ENCODE data around the gene MAN1C1. TPM values are rescaled to one million over a fixed set of nuclear protein-coding genes. Genes with fewer than 3 reads are reported as not detected.
"Not testable (repeated sequence)": the region's sequence is repeated elsewhere in the genome, so short reads cannot be mapped to it uniquely, and the experiment has no call there.

Gene MAN1C1
- polyA plus RNA-seq, 3 donors, result 14.8 to 16.0 (median 15.2) TPM

DNA sequence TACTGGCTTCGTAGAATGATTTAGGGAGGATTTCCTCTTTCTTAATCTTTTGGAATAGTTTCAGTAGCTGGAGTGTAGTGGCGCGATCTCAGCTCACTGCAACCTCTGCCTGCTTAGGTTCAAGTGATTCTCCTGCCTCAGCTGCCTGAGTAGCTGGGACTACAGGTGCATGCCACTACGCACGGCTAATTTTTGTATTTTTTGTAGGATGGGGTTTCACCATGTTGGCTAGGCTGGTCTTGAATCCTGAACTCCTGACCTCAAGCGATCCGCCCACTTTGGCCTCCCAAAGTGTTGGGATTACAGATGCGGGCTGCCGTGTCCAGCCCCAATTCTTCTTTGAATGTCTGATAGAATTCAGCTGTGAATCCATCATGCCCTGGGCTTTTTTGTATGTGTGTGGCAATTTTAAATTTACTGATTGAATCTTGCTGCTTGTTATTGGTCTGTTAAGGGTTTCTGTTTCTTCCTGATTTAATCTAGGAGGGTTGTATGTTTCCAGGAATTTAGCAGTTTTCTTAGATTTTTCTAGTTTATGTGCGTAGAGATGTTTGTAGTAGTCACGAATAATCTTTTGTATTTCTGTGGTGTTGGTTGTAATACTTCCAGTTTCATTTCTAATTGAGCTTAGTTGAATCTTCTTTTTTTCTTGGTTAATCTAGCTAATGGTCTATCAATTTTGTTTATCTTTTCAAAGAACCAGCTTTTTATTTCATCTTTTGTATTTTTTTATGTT is 15.3 kb downstream of the MAN1C1 start:
- no peak for DNase-seq (ENCODE audit: low read depth in 3 of 3, low spot score in 2 of 3)

- no peak for DNase-seq (ENCODE audit: low read depth in 3 of 3, low spot score in 2 of 3)
These were observed 17.5 kb downstream of the MAN1C1 start for GRCh38 chr1:25634066-25634465.

DNA sequence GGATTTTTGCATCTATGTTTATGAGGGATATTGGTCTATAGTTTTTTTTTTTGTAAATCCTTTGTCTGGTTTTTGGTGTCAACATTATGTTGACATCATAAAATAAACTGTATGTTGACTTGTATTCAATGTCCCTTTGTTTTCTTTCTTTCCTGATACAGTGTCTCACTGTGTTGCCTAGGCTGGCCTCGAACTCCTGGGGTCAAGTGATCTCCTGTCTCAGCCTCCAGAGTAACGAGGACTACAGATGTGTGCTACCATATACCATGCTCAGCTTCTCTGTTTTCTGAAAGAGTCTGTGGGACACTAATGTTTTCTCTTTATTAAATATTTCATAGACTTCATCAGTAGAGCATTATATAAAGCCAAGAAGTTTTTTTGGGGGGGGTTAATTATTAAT is 18.3 kb downstream of the MAN1C1 start:
- DNase-seq (ENCODE audit: low read depth in 3 of 3, low spot score in 2 of 3), result no peak

DNA sequence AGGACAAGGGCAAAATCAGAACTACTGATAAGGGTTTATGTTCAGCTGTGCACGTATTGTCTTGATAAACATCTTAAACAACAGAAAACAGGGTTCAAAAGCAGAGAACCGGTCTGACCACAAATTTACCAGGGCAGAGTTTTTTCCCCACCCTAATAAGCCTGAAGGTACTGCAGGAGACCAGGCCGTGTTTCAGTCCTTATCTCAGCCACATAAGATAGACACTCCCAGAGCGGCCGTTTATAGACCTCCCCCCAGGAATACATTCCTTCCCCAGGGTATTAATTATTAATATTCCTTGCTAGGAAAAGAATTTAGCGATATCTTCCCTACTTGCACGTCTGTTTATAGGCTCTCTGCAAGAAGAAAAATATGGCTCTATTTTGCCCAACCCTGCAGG is 19.6 kb downstream of the MAN1C1 start:
- DNase-seq (ENCODE audit: low read depth in 3 of 3, low spot score in 2 of 3), result not testable (repeated sequence)

- DNase-seq (ENCODE audit: low read depth in 3 of 3, low spot score in 2 of 3), result no peak
These were observed 24.2 kb downstream of the MAN1C1 start for GRCh38 chr1:25640646-25641328.

DNA sequence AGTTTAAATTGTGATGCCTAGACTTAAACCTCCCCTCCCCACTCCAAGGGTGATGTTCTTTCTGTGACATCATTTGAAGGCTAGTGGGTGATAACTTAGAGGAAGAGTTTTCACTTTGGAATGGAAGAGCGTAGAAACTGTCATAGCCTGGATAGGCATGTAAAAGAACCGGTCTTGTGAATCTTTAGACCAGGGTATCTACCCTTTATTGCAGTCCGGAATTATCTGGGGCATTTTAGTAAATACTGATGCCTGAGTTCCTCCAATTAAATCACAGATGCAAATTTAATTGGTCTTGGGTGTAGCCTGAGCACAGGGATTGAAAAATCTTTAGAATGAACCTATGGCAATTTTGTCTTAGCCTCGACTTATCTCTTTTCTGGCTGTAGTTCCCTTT is 24.7 kb downstream of the MAN1C1 start:
- no peak for DNase-seq (ENCODE audit: low read depth in 3 of 3, low spot score in 2 of 3)

DNA sequence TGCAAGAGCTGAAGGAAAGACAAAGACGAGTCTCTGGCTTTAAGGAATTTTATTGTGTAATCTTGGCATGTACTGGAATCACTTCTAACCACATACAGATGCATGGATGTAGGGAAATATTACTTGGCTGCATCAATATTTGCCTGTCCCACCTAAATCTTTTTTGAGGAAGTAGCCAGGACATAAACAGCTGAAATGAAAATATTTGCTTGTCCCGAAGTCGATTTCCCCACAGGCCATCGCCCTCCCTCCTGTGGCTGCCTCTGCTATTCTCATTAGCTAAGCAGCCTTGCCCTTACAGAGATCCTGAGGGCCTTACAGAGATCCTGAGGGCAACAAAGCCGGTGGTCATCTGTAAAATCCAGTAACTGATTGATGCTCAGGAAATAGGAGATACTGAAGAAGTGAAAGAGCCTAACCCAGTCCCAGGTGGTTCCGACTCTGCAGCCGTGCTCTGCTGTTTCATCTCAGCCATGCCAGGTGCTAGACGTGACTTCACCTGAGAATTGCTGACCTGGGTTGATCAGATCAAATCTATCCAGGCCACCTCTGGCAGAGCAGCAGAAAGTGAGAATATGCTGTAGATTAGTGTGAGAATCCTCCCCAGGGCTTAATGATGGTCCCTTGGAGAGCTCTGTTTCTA is 25.5 kb downstream of the MAN1C1 start:
- no peak for DNase-seq (ENCODE audit: low read depth in 3 of 3, low spot score in 2 of 3)

DNA sequence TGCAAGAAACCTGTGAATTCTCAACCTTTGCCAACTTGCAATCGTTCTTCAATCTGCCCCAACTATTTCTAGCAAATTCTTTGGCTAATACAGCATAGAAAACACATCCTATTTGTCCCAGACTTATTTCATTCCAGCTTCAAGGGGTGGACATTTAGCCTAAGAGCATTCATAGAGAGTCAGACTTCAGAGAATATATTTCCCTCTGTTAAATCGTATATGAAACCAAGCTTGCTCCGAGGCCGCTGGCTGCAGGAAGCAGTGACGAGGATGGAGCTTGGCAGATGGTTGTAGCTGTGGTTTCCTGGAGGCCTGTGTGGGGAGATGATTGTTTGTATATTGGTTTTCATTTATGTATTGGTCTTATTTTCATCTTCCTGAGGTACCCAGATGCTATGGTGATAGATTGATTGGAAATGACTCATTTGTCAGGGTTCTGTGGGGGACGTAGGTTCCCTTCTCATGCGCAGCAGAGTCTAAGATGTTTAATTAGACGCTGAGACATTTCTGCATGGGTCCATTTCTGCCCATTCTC is 26.1 kb downstream of the MAN1C1 start:
- DNase-seq (ENCODE audit: low read depth in 3 of 3, low spot score in 2 of 3), result no peak

DNA sequence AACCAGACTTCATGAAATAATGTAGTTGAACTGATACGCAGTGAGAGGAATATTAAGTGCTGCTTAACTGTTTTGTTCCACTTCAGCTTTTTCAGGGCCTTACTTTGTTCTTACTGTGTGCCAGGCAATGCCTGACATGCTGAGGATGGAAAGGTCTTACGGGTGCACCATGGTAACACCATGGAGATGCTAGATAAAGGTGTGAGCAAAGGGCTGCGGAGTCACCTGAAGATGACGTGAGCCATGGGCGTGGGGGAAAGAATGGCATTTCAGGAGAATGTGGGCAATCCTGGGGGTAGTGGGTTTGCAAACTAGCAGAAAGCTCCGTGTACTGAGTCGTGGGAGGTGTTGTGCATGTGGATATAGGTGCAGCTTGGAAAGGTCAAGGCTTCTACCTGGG is 27.3 kb downstream of the MAN1C1 start:
- DNase-seq (ENCODE audit: low read depth in 3 of 3, low spot score in 2 of 3), result no peak

- DNase-seq (ENCODE audit: low read depth in 3 of 3, low spot score in 2 of 3), result no peak
These were observed 28.4 kb downstream of the MAN1C1 start for GRCh38 chr1:25644962-25645361.

DNA sequence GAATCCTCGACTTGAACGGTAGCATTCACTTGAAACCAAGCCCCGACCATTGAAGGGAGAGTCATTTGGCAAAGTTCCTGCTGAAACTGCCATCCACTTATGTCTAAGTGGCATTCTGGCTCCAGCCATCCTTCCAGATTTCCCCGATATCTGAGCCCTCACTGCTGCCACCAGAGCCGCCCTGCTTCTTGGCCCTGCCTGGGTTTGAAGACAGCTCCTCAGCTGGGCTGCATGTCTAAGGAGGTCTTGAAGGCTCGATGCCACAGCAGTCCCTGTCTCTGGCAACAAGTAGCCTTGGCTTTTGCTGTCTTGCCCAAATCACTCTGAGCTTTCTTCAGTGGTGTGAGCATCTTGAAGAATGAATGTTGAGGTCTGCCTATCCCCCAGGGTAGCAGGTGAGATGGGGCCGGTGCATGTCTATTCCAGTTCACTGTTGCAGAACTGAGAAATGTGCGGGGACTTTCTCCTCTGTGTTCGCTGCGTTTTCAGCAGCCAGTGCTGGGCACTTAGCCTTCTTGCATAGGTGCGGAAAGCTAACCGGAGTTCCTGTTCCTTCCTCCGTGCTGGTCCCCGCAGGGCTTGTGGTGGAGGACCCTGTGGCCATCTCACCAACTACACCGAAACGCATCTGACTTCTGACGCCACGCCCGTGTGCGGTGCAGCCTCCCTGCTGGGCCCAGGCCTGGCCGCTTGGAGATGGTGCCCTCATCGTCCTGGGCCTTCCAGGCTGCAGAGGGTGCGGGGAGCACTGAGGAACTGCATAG is 29.2 kb downstream of the MAN1C1 start:
- no peak for DNase-seq (ENCODE audit: low read depth in 3 of 3, low spot score in 2 of 3)

DNA sequence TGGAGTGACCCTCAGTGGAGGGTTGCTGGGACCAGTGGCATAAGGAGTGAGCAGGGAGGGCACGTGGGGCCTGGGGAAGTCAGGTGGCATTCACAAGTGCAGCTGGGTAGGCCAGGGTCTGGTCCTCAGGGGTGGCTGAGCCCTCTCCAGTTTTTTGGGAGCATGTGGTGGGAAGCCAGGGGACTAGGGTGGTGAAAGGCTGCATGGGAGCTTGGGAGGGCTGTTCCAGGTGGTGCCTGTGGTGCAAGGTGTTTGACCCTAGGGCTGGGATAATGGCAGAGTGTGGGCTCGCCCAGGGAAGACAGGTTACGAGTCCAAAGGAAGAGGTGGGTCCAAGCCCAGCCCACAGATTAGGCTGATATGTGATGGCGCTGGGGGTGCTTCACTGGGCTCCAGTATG is 30.5 kb downstream of the MAN1C1 start:
- no peak for DNase-seq (ENCODE audit: low read depth in 3 of 3, low spot score in 2 of 3)

GRCh38 chr1:25647863-25648262 is 31.3 kb downstream of the MAN1C1 start:
- DNase-seq (ENCODE audit: low read depth in 3 of 3, low spot score in 2 of 3), result no peak

- no peak for DNase-seq (ENCODE audit: low read depth in 3 of 3, low spot score in 2 of 3)
These were observed 32.3 kb downstream of the MAN1C1 start for GRCh38 chr1:25648681-25649440.

DNA sequence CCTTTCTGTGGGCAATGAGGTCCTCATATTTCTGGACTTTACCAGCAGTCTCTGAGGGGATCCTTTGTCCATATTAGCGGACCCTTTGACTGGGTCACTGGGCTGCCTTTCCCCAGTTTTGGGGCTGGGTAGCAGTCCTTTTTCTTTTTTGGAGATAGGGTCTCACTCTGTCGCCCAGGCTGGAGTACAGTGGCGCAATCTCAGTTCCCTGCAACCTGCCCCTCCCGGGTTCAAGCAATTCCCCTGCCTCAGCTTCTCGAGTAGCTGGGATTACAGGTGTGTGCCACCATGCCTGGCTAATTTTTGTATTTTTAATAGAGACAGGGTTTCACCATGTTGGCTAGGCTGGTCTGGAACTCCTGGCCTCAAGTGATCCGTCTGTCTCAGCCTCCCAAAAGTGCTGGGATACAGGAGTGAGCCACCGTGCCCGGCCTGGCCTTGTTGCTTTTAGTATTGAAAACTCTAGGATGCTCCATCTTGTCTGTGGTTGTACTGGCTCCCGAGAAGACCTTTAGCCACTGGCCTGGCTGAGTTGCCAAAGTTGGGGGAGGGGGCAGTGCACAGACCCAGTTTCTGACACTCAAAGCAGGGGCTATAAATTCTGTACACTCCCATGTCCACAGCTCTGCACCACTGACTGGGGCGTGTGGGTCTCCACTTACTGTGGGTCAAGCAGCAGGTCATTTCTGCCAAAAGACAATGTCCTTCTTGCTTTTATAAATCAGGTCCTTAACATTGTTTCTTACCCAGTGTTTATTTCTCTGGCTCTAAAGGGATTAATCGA is 33.1 kb downstream of the MAN1C1 start:
- DNase-seq (ENCODE audit: low read depth in 3 of 3, low spot score in 2 of 3), result no peak

- DNase-seq (ENCODE audit: low read depth in 3 of 3, low spot score in 2 of 3), result no peak
These were observed 33.6 kb downstream of the MAN1C1 start for GRCh38 chr1:25650289-25650576.

GRCh38 chr1:25651036-25651640 is 34.5 kb downstream of the MAN1C1 start:
- no peak for DNase-seq (ENCODE audit: low read depth in 3 of 3, low spot score in 2 of 3)

DNA sequence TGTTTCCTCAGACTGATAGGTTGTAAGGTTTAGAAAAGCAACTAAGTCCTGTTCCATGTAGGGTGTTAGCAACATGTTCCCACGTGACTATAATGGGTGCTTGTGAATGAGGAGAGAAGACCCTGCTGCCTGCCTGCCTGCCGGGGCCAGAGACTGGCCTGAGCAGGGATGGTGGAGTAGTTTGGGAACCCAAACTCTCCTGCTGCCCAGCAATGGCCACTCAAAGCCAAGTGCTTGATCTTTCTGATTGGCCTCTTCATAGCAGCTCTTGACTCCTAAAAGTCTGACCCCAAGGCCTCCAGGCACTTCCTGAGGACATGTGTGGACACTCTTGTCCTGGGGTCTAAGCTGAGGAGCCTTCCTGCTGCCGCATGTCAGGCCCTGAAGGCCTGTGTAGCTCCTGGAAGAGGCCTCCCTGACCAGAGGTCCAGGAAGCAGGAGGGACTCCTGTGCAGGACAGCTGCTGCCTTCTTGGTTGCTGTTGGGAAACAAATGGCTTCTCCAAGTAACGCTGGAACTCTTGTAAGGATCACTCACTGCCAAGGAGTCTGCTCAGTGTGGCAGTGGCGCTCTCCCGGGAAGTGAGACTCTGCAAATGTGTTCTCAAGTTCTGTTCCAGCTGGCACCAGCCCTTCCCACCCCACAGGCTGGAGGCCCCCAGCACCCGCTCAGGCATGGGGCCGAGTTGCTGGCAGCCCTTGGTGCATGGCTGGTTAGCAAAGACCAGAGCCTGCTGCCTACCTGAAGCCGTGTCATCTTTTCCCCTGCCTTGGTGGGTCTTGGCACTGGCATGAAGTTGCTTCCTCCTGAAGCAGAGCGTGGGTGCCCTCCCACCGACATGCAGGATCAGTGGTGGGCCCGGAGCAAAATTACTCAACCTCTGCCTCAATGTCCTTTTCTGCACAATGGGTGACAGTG is 35.5 kb downstream of the MAN1C1 start:
- no peak for DNase-seq (ENCODE audit: low read depth in 3 of 3, low spot score in 2 of 3)
